ENCODE data around the gene BSG. TPM values are rescaled to one million over a fixed set of nuclear protein-coding genes. Genes with fewer than 3 reads are reported as not detected.

The BSG gene
- total and polyA plus RNA-seq, 9 of the 15 experiments (the other 6 are each of a cell fraction or from before 2014, with no cell fraction given), result 4.6 to 495 (median 187) TPM

DNA sequence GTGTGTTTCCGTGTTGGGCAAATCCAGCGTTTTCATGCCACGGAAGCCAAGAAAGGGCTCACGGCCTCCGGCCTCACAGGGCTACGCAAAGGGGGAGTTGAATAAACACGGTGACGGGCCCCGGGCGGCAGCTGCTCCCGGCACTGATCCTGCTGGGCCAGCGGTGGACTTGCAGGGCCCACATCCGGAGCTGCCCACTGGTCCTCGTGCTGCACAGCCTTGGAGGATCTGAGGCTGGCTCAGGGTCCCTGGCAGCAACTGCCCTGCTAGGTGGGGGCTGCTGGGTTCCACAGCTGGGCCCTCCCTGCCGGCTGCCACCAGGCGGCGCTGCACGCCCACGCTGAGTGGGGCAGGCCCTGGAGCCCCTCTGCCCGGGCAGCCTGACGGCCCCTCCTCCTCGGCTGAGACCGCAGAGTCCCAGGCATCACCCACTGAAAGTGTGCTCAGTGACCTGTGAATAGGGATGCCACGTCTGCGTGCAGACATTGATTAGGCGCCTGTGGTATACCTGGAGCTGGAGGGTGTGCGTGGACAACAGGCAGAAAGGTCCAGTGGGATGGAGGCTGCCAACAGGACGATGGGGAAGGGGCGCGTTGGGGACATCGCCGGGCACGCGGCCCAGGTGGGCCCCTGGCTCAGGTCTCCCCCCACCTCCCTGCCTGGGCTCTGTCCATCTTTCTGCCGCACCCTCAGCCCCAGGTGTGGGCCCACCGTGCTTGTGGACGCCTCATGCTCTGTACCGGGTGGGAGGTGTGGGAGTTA, 12.0 kb downstream of the BSG start (continued):
- TF ChIP-seq, protein P1, sequence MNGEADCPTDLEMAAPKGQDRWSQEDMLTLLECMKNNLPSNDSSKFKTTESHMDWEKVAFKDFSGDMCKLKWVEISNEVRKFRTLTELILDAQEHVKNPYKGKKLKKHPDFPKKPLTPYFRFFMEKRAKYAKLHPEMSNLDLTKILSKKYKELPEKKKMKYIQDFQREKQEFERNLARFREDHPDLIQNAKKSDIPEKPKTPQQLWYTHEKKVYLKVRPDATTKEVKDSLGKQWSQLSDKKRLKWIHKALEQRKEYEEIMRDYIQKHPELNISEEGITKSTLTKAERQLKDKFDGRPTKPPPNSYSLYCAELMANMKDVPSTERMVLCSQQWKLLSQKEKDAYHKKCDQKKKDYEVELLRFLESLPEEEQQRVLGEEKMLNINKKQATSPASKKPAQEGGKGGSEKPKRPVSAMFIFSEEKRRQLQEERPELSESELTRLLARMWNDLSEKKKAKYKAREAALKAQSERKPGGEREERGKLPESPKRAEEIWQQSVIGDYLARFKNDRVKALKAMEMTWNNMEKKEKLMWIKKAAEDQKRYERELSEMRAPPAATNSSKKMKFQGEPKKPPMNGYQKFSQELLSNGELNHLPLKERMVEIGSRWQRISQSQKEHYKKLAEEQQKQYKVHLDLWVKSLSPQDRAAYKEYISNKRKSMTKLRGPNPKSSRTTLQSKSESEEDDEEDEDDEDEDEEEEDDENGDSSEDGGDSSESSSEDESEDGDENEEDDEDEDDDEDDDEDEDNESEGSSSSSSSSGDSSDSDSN (IDR thresholded peaks at IDR 0.05; ENCODE audit: borderline replicate concordance in 1 of 2, low read depth in 2 of 2, low read length in 2 of 2), result no peak
- no peak for TF ChIP-seq SNIP1 (IDR thresholded peaks at IDR 0.05; ENCODE audit: low read depth)
- 0 out of 2 replicates have a peak, but pooled peaks have one; percentile 20 for TF ChIP-seq SMARCA5 (IDR thresholded peaks at IDR 0.05)
- TF ChIP-seq PHB2 (IDR thresholded peaks at IDR 0.05; ENCODE audit: low read depth), result no peak
- no peak for TF ChIP-seq TEAD2 (tag; IDR thresholded peaks at IDR 0.05)
- no peak for TF ChIP-seq ZNF592 (IDR thresholded peaks at IDR 0.05)
- no peak for TF ChIP-seq TFAM (CRISPR knock-in tag; conservative IDR thresholded peaks at IDR 0.05)
- no peak for TF ChIP-seq AFF4 (CRISPR knock-in tag; IDR thresholded peaks at IDR 0.05)
- no peak for TF ChIP-seq ZNF512 (tag; IDR thresholded peaks at IDR 0.05)
- TF ChIP-seq, protein P2, sequence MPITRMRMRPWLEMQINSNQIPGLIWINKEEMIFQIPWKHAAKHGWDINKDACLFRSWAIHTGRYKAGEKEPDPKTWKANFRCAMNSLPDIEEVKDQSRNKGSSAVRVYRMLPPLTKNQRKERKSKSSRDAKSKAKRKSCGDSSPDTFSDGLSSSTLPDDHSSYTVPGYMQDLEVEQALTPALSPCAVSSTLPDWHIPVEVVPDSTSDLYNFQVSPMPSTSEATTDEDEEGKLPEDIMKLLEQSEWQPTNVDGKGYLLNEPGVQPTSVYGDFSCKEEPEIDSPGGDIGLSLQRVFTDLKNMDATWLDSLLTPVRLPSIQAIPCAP (CRISPR knock-in tag; IDR thresholded peaks at IDR 0.05; ENCODE audit: borderline replicate concordance), result no peak
